Stimulated activated CD4-positive, alpha-beta T cell treated with anti-CD3 and anti-CD28 coated beads, TNF-alpha, amount 100 ng/mL, for 1 hour (primary cell): ENCODE data around the gene PPRC1.
A peak's percentile ranks its signal among the peaks of the same experiment; 100 is the strongest.

Experiments used
- DNase-seq, 3 donors: peaks; one replicate each; pipeline ENCODE4 v3.0.0-alpha.2; 2020; ENCODE audit warnings: low read depth in 3 of 3, low spot score in 1 of 3

The PPRC1 gene

DNA sequence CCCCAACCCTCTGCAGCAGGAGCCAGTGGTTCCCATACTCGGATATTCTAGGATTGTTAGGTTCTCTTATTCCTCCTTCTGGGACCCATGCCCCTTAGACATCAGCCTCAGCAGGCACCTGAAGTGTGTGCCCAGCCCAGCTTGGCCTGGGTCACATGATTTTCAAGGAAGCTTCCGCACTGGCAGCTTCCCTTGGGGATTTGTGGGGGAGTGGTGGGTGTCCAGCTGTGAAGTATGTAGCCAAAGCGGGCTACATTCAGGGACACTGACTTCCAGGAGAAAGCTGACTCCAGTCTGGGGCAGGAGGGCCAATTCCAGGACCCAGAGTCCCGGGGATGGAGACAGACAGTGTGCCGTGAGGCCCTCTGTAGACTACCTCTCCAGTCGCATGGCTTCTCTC is 14.0 kb upstream of the PPRC1 start:
- no peak for DNase-seq

- DNase-seq = no peak
Observed at GRCh38 chr10:102119417-102120141, 13.3 kb upstream of the PPRC1 start.

DNA sequence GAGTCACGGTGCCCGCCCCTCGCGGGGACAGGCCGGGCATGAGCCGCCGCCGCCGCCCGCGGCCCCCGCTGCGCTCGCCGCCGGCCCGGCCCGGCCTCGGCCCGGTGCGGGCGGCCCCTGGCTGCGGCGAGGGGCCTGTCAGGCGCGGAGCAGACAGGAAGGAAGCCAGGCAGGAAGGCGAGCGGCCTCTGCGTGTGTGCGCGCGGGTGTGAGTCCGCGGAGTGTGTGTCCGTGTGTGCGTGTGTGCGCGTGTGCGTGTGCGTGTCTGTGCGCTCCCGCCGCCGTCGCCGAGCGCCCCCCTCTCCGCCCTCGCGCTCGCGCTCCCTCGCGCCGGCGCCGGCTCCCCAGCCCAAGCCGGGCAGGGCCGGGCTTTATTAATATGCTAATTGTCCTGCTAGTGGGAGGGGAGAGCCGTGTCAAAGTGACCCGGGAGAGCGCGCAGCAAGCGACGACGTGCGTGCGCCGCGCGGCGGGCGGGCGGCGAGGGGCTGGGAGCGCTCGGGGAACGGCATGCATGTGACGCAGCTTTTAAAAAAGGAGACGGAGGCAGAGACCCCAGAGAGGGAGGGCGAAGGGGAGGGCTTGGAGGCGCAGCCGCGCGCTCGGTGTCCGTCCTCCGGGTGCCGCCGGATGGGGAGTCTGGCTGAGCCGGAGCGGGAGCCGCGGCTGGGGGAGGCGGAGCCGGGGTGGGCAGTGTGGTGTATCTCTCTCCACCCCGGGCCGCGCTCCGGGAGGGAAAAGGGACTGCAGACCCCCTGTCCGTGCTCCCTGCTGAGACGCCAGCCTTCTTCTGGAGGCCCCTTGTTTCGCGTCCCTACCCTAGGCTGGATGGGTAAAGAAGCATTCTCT is 12.5 kb upstream of the PPRC1 start, which contains the start of gene LDB1:
LDB1 (minus strand) TSS at position 227 of the 849 bp plus-strand sequence. CDS start 258 bp downstream, outside the sequence.
- DNase-seq = peak; percentile 31 to 53 (median 44)

DNA sequence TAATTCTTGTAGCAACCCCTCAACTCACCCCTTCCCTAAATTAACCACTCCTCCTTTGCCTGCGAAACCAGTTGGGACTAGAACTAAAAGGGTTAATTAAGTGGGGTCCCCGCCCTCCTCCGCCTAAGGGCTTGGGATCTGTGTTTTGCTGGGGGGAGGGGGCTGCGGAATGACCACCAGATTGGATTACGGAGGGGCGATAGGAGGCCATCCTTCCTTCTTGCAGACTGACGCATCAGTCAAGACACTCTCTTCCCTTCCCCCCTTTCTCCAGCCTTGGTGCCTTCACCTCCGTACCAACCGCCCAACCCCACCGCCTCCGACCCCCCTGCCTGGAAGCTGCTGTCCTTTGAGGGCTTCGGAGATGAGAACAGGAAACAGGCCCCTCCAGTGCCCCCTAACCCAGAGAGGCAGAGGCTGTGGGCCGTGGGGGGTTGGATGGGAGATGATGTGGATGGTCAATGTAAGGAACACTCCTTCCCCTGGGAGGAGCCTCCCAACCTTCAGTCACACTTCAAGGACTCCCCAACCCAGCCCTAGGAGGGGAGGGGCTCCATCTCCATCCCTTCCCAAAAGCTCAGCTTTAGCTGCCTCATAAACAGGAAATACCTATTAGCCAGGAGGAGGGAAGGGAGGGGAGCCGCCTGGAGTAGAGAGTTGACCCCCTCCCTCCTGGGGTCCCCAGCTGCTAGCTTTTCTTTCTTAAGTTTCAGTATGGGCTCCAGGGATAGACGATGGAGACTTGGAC is 11.7 kb upstream of the PPRC1 start:
- no peak for DNase-seq

- DNase-seq = no peak
Observed at GRCh38 chr10:102121739-102122372, 11.0 kb upstream of the PPRC1 start.

DNA sequence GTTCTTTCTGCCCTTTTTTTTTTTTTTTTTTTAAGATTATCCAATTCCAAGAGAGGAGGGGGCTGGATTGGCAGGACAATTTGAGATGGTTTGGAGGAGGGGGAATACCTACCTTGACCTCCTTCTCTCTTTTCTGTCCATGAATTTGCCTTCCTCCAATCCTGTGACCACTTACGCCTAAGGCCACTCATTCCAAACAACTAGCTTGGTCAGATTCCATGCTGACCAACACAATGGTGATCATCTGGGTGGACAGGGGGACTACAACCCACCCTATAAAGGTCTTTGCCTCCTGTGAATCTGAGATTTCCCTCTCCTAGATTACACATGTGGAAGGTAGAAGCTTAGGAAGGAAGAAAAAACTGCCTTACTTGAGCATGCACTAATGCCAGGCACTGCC is 10.4 kb upstream of the PPRC1 start:
- no peak for DNase-seq

GRCh38 chr10:102123223-102123622 is 9.6 kb upstream of the PPRC1 start:
- no peak for DNase-seq

GRCh38 chr10:102131286-102132170 is 1.3 kb upstream of the PPRC1 start:
- DNase-seq = no peak

GRCh38 chr10:102132193-102132562 is 662 bp upstream of the PPRC1 start:
- no peak for DNase-seq

- DNase-seq = peak in 1 of 3 donors; percentile 58
Observed at GRCh38 chr10:102133373-102134195, 744 bp downstream of the PPRC1 start.

DNA sequence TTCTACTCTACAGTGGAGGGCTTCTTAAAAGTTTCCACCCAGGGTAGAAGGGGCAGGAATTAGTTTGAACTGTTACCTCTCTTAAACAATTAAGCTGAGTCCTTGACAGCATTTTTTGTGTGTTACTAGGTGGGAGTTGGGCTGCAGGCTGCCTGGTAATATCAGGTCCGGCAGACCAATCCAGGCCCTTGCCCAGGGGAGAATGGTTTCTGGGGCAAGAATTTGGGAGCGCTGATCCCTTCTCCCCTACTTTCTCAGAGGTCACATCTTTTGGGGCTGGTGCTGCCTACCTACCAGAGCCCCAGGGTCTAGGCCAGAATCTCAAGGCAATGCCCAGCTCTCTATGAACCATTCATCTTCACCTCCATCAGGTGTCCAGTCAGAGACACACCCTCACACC is 1.6 kb downstream of the PPRC1 start:
- no peak for DNase-seq

- DNase-seq = no peak
Observed at GRCh38 chr10:102135956-102136526, 3.2 kb downstream of the PPRC1 start.

DNA sequence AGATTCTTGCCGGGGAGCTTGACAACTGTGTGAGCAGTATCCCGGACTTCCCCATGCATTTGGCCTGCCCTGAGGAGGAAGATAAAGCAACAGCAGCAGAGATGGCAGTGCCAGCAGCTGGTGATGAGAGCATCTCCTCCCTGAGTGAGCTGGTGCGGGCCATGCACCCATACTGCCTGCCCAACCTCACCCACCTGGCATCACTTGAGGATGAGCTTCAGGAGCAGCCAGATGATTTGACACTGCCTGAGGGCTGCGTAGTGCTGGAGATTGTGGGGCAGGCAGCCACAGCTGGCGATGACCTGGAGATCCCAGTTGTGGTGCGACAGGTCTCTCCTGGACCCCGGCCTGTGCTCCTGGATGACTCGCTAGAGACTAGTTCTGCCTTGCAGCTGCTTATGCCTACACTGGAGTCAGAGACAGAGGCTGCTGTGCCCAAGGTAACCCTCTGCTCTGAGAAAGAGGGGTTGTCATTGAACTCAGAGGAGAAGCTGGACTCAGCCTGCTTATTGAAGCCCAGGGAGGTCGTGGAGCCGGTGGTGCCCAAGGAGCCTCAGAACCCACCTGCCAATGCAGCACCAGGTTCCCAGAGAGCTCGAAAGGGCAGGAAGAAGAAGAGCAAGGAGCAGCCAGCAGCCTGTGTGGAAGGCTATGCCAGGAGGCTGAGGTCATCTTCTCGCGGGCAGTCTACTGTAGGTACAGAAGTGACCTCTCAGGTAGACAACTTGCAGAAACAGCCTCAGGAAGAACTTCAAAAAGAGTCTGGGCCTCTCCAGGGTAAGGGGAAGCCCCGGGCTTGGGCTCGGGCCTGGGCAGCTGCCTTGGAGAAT is 6.7 kb downstream of the PPRC1 start:
- no peak for DNase-seq

DNA sequence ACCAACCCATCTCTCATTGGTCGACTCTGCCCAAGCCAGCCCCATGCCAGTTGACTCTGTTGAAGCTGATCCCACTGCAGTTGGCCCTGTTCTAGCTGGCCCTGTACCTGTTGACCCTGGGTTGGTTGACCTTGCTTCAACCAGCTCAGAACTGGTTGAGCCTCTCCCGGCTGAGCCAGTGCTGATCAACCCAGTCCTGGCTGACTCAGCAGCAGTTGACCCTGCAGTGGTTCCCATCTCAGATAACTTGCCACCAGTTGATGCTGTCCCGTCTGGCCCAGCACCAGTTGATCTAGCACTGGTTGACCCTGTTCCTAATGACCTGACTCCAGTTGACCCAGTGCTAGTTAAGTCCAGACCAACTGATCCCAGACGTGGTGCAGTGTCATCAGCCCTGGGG is 7.4 kb downstream of the PPRC1 start:
- DNase-seq = no peak

DNA sequence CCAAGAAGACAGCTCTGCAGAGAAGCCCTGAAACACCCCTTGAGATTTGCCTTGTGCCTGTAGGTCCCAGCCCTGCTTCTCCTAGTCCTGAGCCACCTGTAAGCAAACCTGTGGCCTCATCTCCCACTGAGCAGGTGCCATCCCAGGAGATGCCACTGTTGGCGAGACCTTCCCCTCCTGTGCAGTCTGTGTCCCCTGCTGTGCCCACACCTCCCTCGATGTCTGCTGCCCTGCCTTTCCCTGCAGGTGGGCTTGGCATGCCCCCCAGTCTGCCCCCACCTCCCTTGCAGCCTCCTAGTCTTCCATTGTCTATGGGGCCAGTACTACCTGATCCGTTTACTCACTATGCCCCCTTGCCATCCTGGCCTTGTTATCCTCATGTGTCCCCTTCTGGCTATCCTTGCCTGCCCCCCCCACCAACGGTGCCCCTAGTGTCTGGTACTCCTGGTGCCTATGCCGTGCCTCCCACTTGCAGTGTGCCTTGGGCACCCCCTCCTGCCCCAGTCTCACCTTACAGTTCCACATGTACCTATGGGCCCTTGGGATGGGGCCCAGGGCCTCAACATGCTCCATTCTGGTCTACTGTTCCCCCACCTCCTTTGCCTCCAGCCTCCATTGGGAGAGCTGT is 8.2 kb downstream of the PPRC1 start:
- no peak for DNase-seq

- DNase-seq = no peak
Observed at GRCh38 chr10:102141583-102142107, 8.8 kb downstream of the PPRC1 start.

- no peak for DNase-seq
Observed at GRCh38 chr10:102146971-102147428, 14.2 kb downstream of the PPRC1 start.
